ENCODE data around the gene DCAF5. TPM values are rescaled to one million over a fixed set of nuclear protein-coding genes. Genes with fewer than 3 reads are reported as not detected.
"Not testable (repeated sequence)": the region's sequence is repeated elsewhere in the genome, so short reads cannot be mapped to it uniquely, and the experiment has no call there.

DCAF5 gene
- total and polyA plus RNA-seq, 9 donors = 24.9 to 50.1 (median 42.4) TPM

- intact Hi-C loops (cut with DNase I) = no loop called here
- no peak overlapping the region for H3K27ac ChIP-seq
- H3K4me3 ChIP-seq = no peak overlapping the region
- no peaks in the 10 kb centered on the region for H3K36me3 ChIP-seq
- no peak for DNase-seq
- TF ChIP-seq EP300 (IDR thresholded peaks at IDR 0.05) (no peak), CTCF (IDR thresholded peaks at IDR 0.05) (no peak), POLR2A (IDR thresholded peaks at IDR 0.05) (no peak)
- 84 to 87% (median 86%) methylated on average over 5 of the region's 5 CpGs for WGBS, 3 donors
- no peaks in the 10 kb centered on the region for H3K4me1 ChIP-seq (ENCODE audit: insufficient read depth)
- no peaks in the 10 kb centered on the region for H3K27me3 ChIP-seq
- H3K9me3 ChIP-seq = no peaks in the 10 kb centered on the region
These were observed 79.5 kb downstream of the DCAF5 start for GRCh38 chr14:69073429-69073828.

GRCh38 chr14:69072584-69072983 lies 80.3 kb downstream of the DCAF5 start:
- no peak overlapping the region for H3K27ac ChIP-seq
- intact Hi-C loops (cut with DNase I) = no loop called here
- H3K4me3 ChIP-seq = no peak overlapping the region

GRCh38 chr14:69068744-69069421 lies 84.0 kb downstream of the DCAF5 start:
- TF ChIP-seq EP300 (IDR thresholded peaks at IDR 0.05) = no peak
- TF ChIP-seq POLR2A (IDR thresholded peaks at IDR 0.05) = no peak
- TF ChIP-seq CTCF (IDR thresholded peaks at IDR 0.05) = no peak
- no peaks in the 10 kb centered on the region for H3K9me3 ChIP-seq
- no peaks in the 10 kb centered on the region for H3K36me3 ChIP-seq
- WGBS, 3 donors = 46 to 50% (median 49%) methylated on average over 2 of the region's 2 CpGs
- no peak for DNase-seq
- H3K27ac ChIP-seq = no peak overlapping the region
- intact Hi-C loops (cut with DNase I) = no loop called here
- H3K4me1 ChIP-seq (ENCODE audit: insufficient read depth) = no peaks in the 10 kb centered on the region
- no peak overlapping the region for H3K4me3 ChIP-seq
- H3K27me3 ChIP-seq = no peaks in the 10 kb centered on the region

More at GRCh38 chr14:69072584-69072983, 80.3 kb downstream of the DCAF5 start:
- DNase-seq = no peak
- H3K27me3 ChIP-seq = no peaks in the 10 kb centered on the region
- no peaks in the 10 kb centered on the region for H3K4me1 ChIP-seq (ENCODE audit: insufficient read depth)
- H3K36me3 ChIP-seq = no peaks in the 10 kb centered on the region
- WGBS, 3 donors = 74 to 76% (median 75%) methylated on average over 2 of the region's 2 CpGs
- TF ChIP-seq CTCF (IDR thresholded peaks at IDR 0.05) (no peak), EP300 (IDR thresholded peaks at IDR 0.05) (no peak), POLR2A (IDR thresholded peaks at IDR 0.05) (no peak)
- H3K9me3 ChIP-seq = no peaks in the 10 kb centered on the region

- TF ChIP-seq EP300 (IDR thresholded peaks at IDR 0.05) (no peak), POLR2A (IDR thresholded peaks at IDR 0.05) (no peak), CTCF (IDR thresholded peaks at IDR 0.05) (no peak)
- Histone ChIP-seq H3K27me3 (no peaks in the 10 kb centered on the region), H3K4me3 (no peak overlapping the region), H3K36me3 (no peaks in the 10 kb centered on the region), H3K27ac (no peak overlapping the region), H3K4me1 (ENCODE audit: insufficient read depth) (no peaks in the 10 kb centered on the region), H3K9me3 (no peaks in the 10 kb centered on the region)
- DNase-seq = no peak
- WGBS, 3 donors = 74 to 91% (median 90%) methylated on average over 3 of the region's 3 CpGs
- intact Hi-C loops (cut with DNase I) = no loop called here
These were observed 86.3 kb downstream of the DCAF5 start for GRCh38 chr14:69066396-69067171.

GRCh38 chr14:69065934-69066333 lies 87.0 kb downstream of the DCAF5 start:
- intact Hi-C loops (cut with DNase I); H3K27ac ChIP-seq: not testable (repeated sequence)

More at GRCh38 chr14:69065934-69066333, 87.0 kb downstream of the DCAF5 start:
- WGBS, 3 donors = 96 to 99% (median 99%) methylated on average over 4 of the region's 4 CpGs
- not testable (repeated sequence) for H3K4me3 ChIP-seq; H3K4me1 ChIP-seq (ENCODE audit: insufficient read depth); H3K9me3 ChIP-seq; H3K36me3 ChIP-seq; DNase-seq; H3K27me3 ChIP-seq

All from ovary (tissue), 9 donors.